Nephron (organoid): Measurements from ENCODE around the gene LOC128125822.
"Not testable (repeated sequence)": the region's sequence is repeated elsewhere in the genome, so short reads cannot be mapped to it uniquely, and the experiment has no call there.

Source experiments
- H3K27ac Mint-ChIP-seq, 3 experiments: 2 replicates each; pipeline ENCODE4 v1.8.0; 2020; ENCODE audit warnings: mixed read lengths in 3 of 3, mild to moderate bottlenecking in 2 of 3, moderate library complexity in 1 of 3
- H3K27me3 Mint-ChIP-seq: 2 replicates; pipeline ENCODE4 v1.8.0; 2021; ENCODE audit warnings: low read depth, mild to moderate bottlenecking, moderate library complexity, mixed read lengths
- H3K36me3 Mint-ChIP-seq: 2 replicates; pipeline ENCODE4 v1.8.0; 2020; ENCODE audit warnings: low read depth, mixed read lengths
- H3K4me1 Mint-ChIP-seq: 2 replicates; pipeline ENCODE4 v1.8.0; 2020; ENCODE audit warnings: mixed read lengths
- H3K4me3 Mint-ChIP-seq, 3 experiments: 2 replicates each; pipeline ENCODE4 v1.8.0; 2020; ENCODE audit warnings: mild to moderate bottlenecking in 3 of 3, mixed read lengths in 3 of 3, moderate library complexity in 2 of 3
- H3K9me3 Mint-ChIP-seq: 2 replicates; pipeline ENCODE4 v1.8.0; 2020; ENCODE audit warnings: mixed read lengths
- TF ChIP-seq, protein P1 (sequence below), 3 experiments: fragments of 200-600 bp; sonication (generic); IDR thresholded peaks; one replicate each; pipeline ENCODE4 v1.5.0; 2021; ENCODE audit warnings: antibody characterized with exemption in 3 of 3; ENCODE audit not compliant: unreplicated experiment in 3 of 3

LOC128125822 gene

DNA sequence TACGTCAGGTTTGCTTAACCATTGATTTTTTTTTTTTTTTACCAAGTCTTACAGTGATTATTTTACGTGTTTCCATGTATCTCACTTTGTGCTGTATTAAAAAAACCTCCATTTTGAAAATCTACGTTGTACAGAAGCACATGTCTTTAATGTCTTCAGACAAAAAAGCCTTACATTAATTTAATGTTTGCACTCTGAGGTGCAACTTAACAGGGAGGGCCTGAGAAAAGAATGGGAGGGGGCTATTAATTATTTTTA lies 8.4 kb downstream of the LOC128125822 start:
- TF ChIP-seq, protein P1, sequence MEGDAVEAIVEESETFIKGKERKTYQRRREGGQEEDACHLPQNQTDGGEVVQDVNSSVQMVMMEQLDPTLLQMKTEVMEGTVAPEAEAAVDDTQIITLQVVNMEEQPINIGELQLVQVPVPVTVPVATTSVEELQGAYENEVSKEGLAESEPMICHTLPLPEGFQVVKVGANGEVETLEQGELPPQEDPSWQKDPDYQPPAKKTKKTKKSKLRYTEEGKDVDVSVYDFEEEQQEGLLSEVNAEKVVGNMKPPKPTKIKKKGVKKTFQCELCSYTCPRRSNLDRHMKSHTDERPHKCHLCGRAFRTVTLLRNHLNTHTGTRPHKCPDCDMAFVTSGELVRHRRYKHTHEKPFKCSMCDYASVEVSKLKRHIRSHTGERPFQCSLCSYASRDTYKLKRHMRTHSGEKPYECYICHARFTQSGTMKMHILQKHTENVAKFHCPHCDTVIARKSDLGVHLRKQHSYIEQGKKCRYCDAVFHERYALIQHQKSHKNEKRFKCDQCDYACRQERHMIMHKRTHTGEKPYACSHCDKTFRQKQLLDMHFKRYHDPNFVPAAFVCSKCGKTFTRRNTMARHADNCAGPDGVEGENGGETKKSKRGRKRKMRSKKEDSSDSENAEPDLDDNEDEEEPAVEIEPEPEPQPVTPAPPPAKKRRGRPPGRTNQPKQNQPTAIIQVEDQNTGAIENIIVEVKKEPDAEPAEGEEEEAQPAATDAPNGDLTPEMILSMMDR (IDR thresholded peaks at IDR 0.05; ENCODE audit: unreplicated experiment in 3 of 3), result no peak
- H3K4me1 Mint-ChIP-seq, result peaks cover 6% of the 10 kb centered on the region
- no peak overlapping the region for H3K4me3 Mint-ChIP-seq
- no peak overlapping the region for H3K27ac Mint-ChIP-seq
- H3K36me3 Mint-ChIP-seq, result peaks cover 57% of the 10 kb centered on the region
- H3K27me3 Mint-ChIP-seq, result no peaks in the 10 kb centered on the region
- no peaks in the 10 kb centered on the region for H3K9me3 Mint-ChIP-seq

DNA sequence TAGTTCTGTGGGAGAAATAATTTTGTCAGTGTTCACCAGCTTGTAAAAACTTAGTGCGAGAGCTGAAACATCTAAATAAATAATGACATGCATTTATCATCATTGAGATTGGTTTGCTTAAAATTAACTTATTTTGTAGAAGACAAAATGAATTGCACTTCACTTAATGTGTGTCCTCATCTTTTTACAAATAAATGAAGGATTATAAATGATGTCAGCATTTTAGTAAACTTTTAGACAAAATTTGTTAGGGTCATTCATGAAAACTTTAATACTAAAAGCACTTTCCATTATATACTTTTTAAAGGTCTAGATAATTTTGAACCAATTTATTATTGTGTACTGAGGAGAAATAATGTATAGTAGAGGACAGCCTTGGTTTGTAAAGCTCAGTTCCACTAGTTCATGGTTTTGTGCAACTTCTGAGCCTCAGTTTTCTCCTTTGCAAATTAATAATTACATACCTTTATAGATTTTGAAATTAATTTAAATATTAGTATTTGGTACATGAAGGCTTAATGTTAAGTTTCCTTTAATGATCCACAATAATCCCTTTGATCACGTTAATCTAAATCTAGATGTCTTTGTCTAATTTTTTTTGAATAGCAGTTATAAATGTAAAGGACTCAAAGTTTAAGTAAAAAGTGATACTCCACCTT lies 9.2 kb downstream of the LOC128125822 start:
- H3K4me1 Mint-ChIP-seq, result peaks cover under 1% of the 10 kb centered on the region
- no peaks in the 10 kb centered on the region for H3K27me3 Mint-ChIP-seq
- no peak overlapping the region for H3K4me3 Mint-ChIP-seq
- no peaks in the 10 kb centered on the region for H3K9me3 Mint-ChIP-seq
- no peak overlapping the region for H3K27ac Mint-ChIP-seq
- TF ChIP-seq, protein P1 (IDR thresholded peaks at IDR 0.05; ENCODE audit: unreplicated experiment in 3 of 3), result no peak
- H3K36me3 Mint-ChIP-seq, result peaks cover 54% of the 10 kb centered on the region

DNA sequence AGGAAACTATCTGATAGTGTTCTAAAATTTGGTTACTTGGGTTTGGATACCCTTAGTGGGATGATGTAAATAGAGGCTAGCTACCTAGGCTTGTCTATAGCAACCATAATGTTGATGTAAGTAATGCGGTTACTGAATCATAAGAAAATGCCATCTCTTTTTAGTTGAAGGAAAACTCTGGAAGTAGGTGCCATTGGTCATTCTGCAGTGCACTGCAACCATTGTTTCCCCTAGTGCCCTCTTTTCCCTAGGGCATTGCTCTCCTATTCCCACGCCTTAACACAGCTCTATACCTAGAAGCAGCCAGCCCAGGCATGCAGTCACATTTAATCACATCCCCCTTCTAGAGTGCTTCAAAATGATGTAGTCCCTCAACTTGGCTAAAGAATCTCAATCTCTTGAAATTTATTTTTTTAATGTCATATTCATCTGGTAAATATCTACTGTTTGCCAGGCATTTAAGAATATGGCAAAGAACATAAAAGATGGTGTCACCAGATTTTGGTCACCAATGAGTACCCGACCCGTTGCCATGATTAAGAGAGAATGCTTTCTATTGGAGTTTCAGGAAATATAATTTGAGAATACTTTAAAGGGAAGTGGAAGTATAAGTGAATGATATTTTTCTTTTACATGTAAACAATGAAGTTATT lies 10.4 kb downstream of the LOC128125822 start:
- no peaks in the 10 kb centered on the region for H3K9me3 Mint-ChIP-seq
- no peaks in the 10 kb centered on the region for H3K27me3 Mint-ChIP-seq
- TF ChIP-seq, protein P1 (IDR thresholded peaks at IDR 0.05; ENCODE audit: unreplicated experiment in 3 of 3), result no peak
- H3K27ac Mint-ChIP-seq, result no peak overlapping the region
- H3K36me3 Mint-ChIP-seq, result peaks cover 43% of the 10 kb centered on the region
- no peak overlapping the region for H3K4me3 Mint-ChIP-seq
- no peaks in the 10 kb centered on the region for H3K4me1 Mint-ChIP-seq

DNA sequence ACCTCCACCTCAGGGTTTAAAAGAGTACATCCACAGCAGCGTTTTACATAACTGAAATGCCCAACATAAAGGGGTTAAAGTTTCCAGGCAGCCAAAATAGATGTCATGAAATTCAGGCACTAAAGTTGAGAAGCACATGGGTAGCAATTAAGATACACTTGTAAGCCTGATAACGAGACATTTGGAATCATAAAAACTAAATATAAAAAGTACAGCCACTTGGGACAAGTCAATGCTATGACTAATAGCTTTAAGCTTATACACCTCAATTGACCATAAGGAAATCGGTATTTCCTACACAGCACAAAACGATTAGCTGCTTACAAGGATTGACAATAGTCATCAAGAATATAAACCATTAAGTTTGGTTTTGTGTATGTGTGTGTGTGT lies 11.8 kb downstream of the LOC128125822 start:
- Mint-ChIP-seq H3K27ac (no peak overlapping the region), H3K36me3 (peaks cover 37% of the 10 kb centered on the region), H3K4me1 (no peaks in the 10 kb centered on the region), H3K27me3 (no peaks in the 10 kb centered on the region), H3K9me3 (no peaks in the 10 kb centered on the region), H3K4me3 (no peak overlapping the region)
- TF ChIP-seq, protein P1 (IDR thresholded peaks at IDR 0.05; ENCODE audit: unreplicated experiment in 3 of 3), result no peak

DNA sequence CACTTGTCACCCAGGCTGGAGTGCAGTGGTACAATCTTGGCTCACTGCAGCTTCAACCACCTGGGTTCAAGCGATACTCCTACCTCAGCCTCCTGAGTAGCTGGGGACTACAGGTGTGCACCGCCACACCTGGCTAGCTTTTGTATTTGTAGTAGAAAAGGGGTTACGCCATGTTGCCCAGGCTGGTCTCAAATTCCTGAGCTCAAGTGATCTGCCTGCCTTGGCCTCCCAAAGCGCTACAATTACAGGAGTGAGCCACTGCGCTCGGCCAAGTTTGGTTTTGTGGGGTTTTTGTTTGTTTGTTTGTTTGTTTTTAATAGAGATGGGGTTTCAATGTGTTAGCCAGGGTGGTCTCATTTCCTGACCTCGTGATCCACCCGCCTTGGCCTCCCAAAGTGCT lies 12.3 kb downstream of the LOC128125822 start:
- Mint-ChIP-seq H3K27ac (no peak overlapping the region), H3K27me3 (no peaks in the 10 kb centered on the region), H3K36me3 (peaks cover 33% of the 10 kb centered on the region), H3K4me3 (no peak overlapping the region), H3K9me3 (no peaks in the 10 kb centered on the region), H3K4me1 (no peaks in the 10 kb centered on the region)
- TF ChIP-seq, protein P1 (IDR thresholded peaks at IDR 0.05; ENCODE audit: unreplicated experiment in 3 of 3), result no peak

DNA sequence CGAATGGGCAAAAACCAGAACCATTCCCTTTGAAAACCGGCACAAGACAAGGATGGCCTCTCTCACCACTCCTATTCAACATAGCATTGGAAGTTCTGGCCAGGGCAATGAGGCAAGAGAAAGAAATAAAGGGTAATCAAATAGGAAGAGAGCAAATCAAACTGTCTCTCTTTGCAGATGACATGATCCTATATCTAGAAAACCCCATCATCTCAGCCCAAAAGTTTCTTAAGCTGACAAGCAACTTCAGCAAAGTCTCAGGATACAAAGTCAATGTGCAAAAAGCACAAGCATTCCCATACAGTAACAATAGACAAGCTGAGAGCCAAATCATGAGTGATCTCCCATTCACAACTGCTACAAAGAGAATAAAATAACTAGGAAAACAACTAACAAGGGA lies 13.4 kb downstream of the LOC128125822 start:
- not testable (repeated sequence) for H3K9me3 Mint-ChIP-seq, H3K27me3 Mint-ChIP-seq, H3K4me1 Mint-ChIP-seq, H3K4me3 Mint-ChIP-seq, H3K27ac Mint-ChIP-seq
- H3K36me3 Mint-ChIP-seq, result peaks cover 22% of the 10 kb centered on the region
